DLD1 (cell line): ENCODE measurements around the gene SYT11.
"Not testable (repeated sequence)": the region's sequence is repeated elsewhere in the genome, so short reads cannot be mapped to it uniquely, and the experiment has no call there.

Source experiments
- in situ Hi-C: cut with HindIII; loops from 2 replicates; pipeline ENCODE4 v1.10.0; 2017; ENCODE audit warnings: low sequenced_read_pairs

Gene SYT11

GRCh38 chr1:155896476-155896875 is 37.1 kb downstream of the SYT11 start:
- in situ Hi-C loops = not testable (repeated sequence)

GRCh38 chr1:155897746-155898145 is 38.4 kb downstream of the SYT11 start:
- in situ Hi-C loops = no loop called here

GRCh38 chr1:155898888-155899287 is 39.5 kb downstream of the SYT11 start:
- in situ Hi-C loops = no loop called here

GRCh38 chr1:155899683-155900082 is 40.3 kb downstream of the SYT11 start:
- in situ Hi-C loops = no loop called here

GRCh38 chr1:155900161-155900560 is 40.8 kb downstream of the SYT11 start:
- in situ Hi-C loops = no loop called here

GRCh38 chr1:155904261-155904660 is 44.9 kb downstream of the SYT11 start:
- in situ Hi-C loops = no loop called here

- in situ Hi-C loops = no loop called here
Observed at GRCh38 chr1:155909894-155910293, 50.5 kb downstream of the SYT11 start.

- in situ Hi-C loops = no loop called here
Observed at GRCh38 chr1:155910621-155911121, 51.3 kb downstream of the SYT11 start.

- in situ Hi-C loops = no loop called here
Observed at GRCh38 chr1:155911156-155912055, 52.0 kb downstream of the SYT11 start, which contains the start of gene RIT1. Gene RIT1 (minus strand): TSS chr1:155911349. CDS start chr1:155910761, 588 bp downstream.

- in situ Hi-C loops = no loop called here
Observed at GRCh38 chr1:155912056-155912536, 52.7 kb downstream of the SYT11 start.

GRCh38 chr1:155913969-155914757 is 54.8 kb downstream of the SYT11 start:
- in situ Hi-C loops = no loop called here

- in situ Hi-C loops = no loop called here
Observed at GRCh38 chr1:155918660-155919059, 59.3 kb downstream of the SYT11 start.

GRCh38 chr1:155919801-155920200 is 60.4 kb downstream of the SYT11 start:
- in situ Hi-C loops = no loop called here

- in situ Hi-C loops = no loop called here
Observed at GRCh38 chr1:155920717-155921116, 61.4 kb downstream of the SYT11 start.

- in situ Hi-C loops = no loop called here
Observed at GRCh38 chr1:155925506-155925905, 66.1 kb downstream of the SYT11 start.

- in situ Hi-C loops = no loop called here
Observed at GRCh38 chr1:155929057-155929456, 69.7 kb downstream of the SYT11 start.

- in situ Hi-C loops = not testable (repeated sequence)
Observed at GRCh38 chr1:155930725-155931124, 71.4 kb downstream of the SYT11 start.

GRCh38 chr1:155931332-155932038 is 72.1 kb downstream of the SYT11 start:
- in situ Hi-C loops = no loop called here

GRCh38 chr1:155932081-155932480 is 72.7 kb downstream of the SYT11 start:
- in situ Hi-C loops = no loop called here

- in situ Hi-C loops = no loop called here
Observed at GRCh38 chr1:155932487-155932886, 73.1 kb downstream of the SYT11 start.

GRCh38 chr1:155933591-155934096 is 74.3 kb downstream of the SYT11 start:
- in situ Hi-C loops = no loop called here
